H9 (cell line): ENCODE data around the gene RAI1. TPM values are rescaled to one million over a fixed set of nuclear protein-coding genes. Genes with fewer than 3 reads are reported as not detected.

Experiments
- DNase-seq: peaks from one replicate; pipeline ENCODE4 v3.0.0-alpha.2; 2017
- H2AFZ ChIP-seq: one replicate; pipeline ENCODE4 v1.6.1; 2013; ENCODE audit warnings: mild to moderate bottlenecking, low read length, control low read depth, moderate library complexity
- H2AK5ac ChIP-seq: 2 replicates; pipeline ENCODE4 v1.6.1; 2013; ENCODE audit warnings: low read length, control low read depth, mixed read lengths; ENCODE audit not compliant: insufficient read length
- H2BK120ac ChIP-seq: one replicate; pipeline ENCODE4 v1.6.1; 2013; ENCODE audit warnings: low read depth, mild to moderate bottlenecking, low read length, control low read depth, inconsistent platforms; ENCODE audit not compliant: poor library complexity, severe bottlenecking
- H2BK12ac ChIP-seq: 2 replicates; pipeline ENCODE4 v1.6.1; 2013; ENCODE audit warnings: low read length, control low read depth, mixed read lengths, low read depth; ENCODE audit not compliant: insufficient read length
- H2BK15ac ChIP-seq: 2 replicates; pipeline ENCODE4 v1.6.1; 2013; ENCODE audit warnings: low read depth, low read length, control low read depth
- H2BK20ac ChIP-seq: one replicate; pipeline ENCODE4 v1.6.1; 2013; ENCODE audit warnings: low read depth, mild to moderate bottlenecking, low read length, control low read depth, inconsistent platforms; ENCODE audit not compliant: poor library complexity, severe bottlenecking
- H2BK5ac ChIP-seq: 2 replicates; pipeline ENCODE4 v1.6.1; 2013; ENCODE audit warnings: low read length, control low read depth, mixed read lengths; ENCODE audit not compliant: insufficient read length
- H3K14ac ChIP-seq: 2 replicates; pipeline ENCODE4 v1.6.1; 2013; ENCODE audit warnings: low read length, control low read depth; ENCODE audit not compliant: insufficient read depth
- H3K18ac ChIP-seq: 2 replicates; pipeline ENCODE4 v1.6.1; 2013; ENCODE audit warnings: low read depth, mild to moderate bottlenecking, mixed read lengths, low read length, control low read depth; ENCODE audit not compliant: insufficient read length
- H3K23ac ChIP-seq: 2 replicates; pipeline ENCODE4 v1.6.1; 2013; ENCODE audit warnings: low read length, control low read depth, mixed read lengths, low read depth; ENCODE audit not compliant: insufficient read length
- H3K23me2 ChIP-seq: 2 replicates; pipeline ENCODE4 v1.6.1; 2013; ENCODE audit warnings: low read depth, mild to moderate bottlenecking, mixed read lengths, low read length, control low read depth; ENCODE audit not compliant: insufficient read length, poor library complexity, severe bottlenecking
- H3K27ac ChIP-seq: 2 replicates; pipeline ENCODE4 v1.5.1; 2013; ENCODE audit warnings: low read length, control low read depth, mixed read lengths, low read depth; ENCODE audit not compliant: insufficient read length
- H3K27me3 ChIP-seq: 2 replicates; pipeline ENCODE4 v1.6.1; 2013; ENCODE audit warnings: low read length, control low read depth, inconsistent platforms; ENCODE audit not compliant: insufficient read depth
- H3K4ac ChIP-seq: 2 replicates; pipeline ENCODE4 v1.6.1; 2013; ENCODE audit warnings: low read depth, mild to moderate bottlenecking, control low read depth, inconsistent platforms, low read length, moderate library complexity
- H3K4me1 ChIP-seq: 2 replicates; pipeline ENCODE4 v1.6.1; 2013; ENCODE audit warnings: low read length, control low read depth, inconsistent platforms; ENCODE audit not compliant: insufficient read depth
- H3K4me2 ChIP-seq: 2 replicates; pipeline ENCODE4 v1.6.1; 2013; ENCODE audit warnings: low read length, control low read depth, mixed read lengths; ENCODE audit not compliant: insufficient read length, insufficient read depth
- H3K56ac ChIP-seq: 2 replicates; pipeline ENCODE4 v1.6.1; 2013; ENCODE audit warnings: low read depth, mild to moderate bottlenecking, mixed read lengths, low read length, control low read depth; ENCODE audit not compliant: insufficient read length
- H3K79me1 ChIP-seq: 2 replicates; pipeline ENCODE4 v1.6.1; 2013; ENCODE audit warnings: low read depth, mild to moderate bottlenecking, moderate library complexity, low read length, control low read depth, inconsistent platforms; ENCODE audit not compliant: insufficient read depth, poor library complexity, severe bottlenecking
- H3K79me2 ChIP-seq: 2 replicates; pipeline ENCODE4 v1.6.1; 2013; ENCODE audit warnings: low read length, control low read depth, inconsistent platforms; ENCODE audit not compliant: insufficient read depth
- H3K9ac ChIP-seq: 2 replicates; pipeline ENCODE4 v1.6.1; 2013; ENCODE audit warnings: low read length, control low read depth, mixed read lengths; ENCODE audit not compliant: insufficient read length; ENCODE audit errors: extremely low read depth
- H3K9me3 ChIP-seq: one replicate; pipeline ENCODE4 v1.6.1; 2013; ENCODE audit warnings: low read depth, low read length, inconsistent platforms; ENCODE audit not compliant: control insufficient read depth
- H3T11ph ChIP-seq: one replicate; pipeline ENCODE4 v1.6.1; 2013; ENCODE audit warnings: mild to moderate bottlenecking, low read length, control low read depth, inconsistent platforms
- H4K20me1 ChIP-seq: one replicate; pipeline ENCODE4 v1.6.1; 2013; ENCODE audit not compliant: control insufficient read depth, insufficient read length, insufficient read depth
- H4K5ac ChIP-seq: 2 replicates; pipeline ENCODE4 v1.6.1; 2013; ENCODE audit warnings: low read depth, mild to moderate bottlenecking, mixed read lengths, low read length, control low read depth; ENCODE audit not compliant: insufficient read length
- H4K8ac ChIP-seq: replicated peaks from 2 replicates; pipeline ENCODE4 v1.6.1; 2013; ENCODE audit warnings: low read length, control low read depth, mixed read lengths, low read depth; ENCODE audit not compliant: insufficient read length
- H4K91ac ChIP-seq: 2 replicates; pipeline ENCODE4 v1.6.1; 2013; ENCODE audit warnings: low read depth, mild to moderate bottlenecking, moderate library complexity, mixed read lengths, low read length, control low read depth; ENCODE audit not compliant: insufficient read length
- H3K27ac Mint-ChIP-seq, 3 experiments: 2 replicates in 2 of 3; 3 replicates in 1 of 3; pipeline ENCODE4 v1.8.0; 2020 to 2021; ENCODE audit warnings: mixed read lengths in 3 of 3, mild to moderate bottlenecking in 1 of 3, moderate library complexity in 1 of 3
- H3K27me3 Mint-ChIP-seq: 2 replicates; pipeline ENCODE4 v1.8.0; 2021; ENCODE audit warnings: low read depth, mild to moderate bottlenecking, moderate library complexity, mixed read lengths
- H3K36me3 Mint-ChIP-seq, 3 experiments: 2 replicates in 2 of 3; 3 replicates in 1 of 3; pipeline ENCODE4 v1.8.0; 2020 to 2021; ENCODE audit warnings: low read depth in 3 of 3, mixed read lengths in 3 of 3; ENCODE audit not compliant: insufficient read depth in 1 of 3
- H3K4me1 Mint-ChIP-seq, 2 experiments: 2 replicates each; pipeline ENCODE4 v1.8.0; 2020; ENCODE audit warnings: mixed read lengths in 2 of 2
- H3K4me3 Mint-ChIP-seq, 2 experiments: 2 replicates in 1 of 2; 3 replicates in 1 of 2; pipeline ENCODE4 v1.8.0; 2020 to 2021; ENCODE audit warnings: mild to moderate bottlenecking in 2 of 2, mixed read lengths in 2 of 2, moderate library complexity in 1 of 2
- H3K9me3 Mint-ChIP-seq, 2 experiments: 2 replicates in 1 of 2; 3 replicates in 1 of 2; pipeline ENCODE4 v1.8.0; 2020; ENCODE audit warnings: mild to moderate bottlenecking in 2 of 2, mixed read lengths in 2 of 2, moderate library complexity in 1 of 2
- CTCF ChIP-seq: fragments of 200-600 bp; sonication (generic); conservative IDR thresholded peaks from 3 replicates; pipeline ENCODE4 v1.8.0; 2021; ENCODE audit warnings: antibody characterized with exemption, mild to moderate bottlenecking
- WGBS: extraction: QIAGEN DNeasy Blood & Tissue Kit; methylation state at CpG from one replicate; pipeline ENCODE4 v1.1.7; 2013; ENCODE audit warnings: missing lambda C conversion rate, low lambda C conversion rate, mixed read lengths; ENCODE audit not compliant: insufficient read length; ENCODE audit errors: extremely low coverage; 5-methylcytosine and 5-hydroxymethylcytosine counted together
- total RNA-seq: library from RNA; stranded (reverse); gene quantifications from 2 replicates; pipeline ENCODE4 v1.2.1, GENCODE V29; 2021

Gene RAI1
- total RNA-seq, 1 experiment from 2014 or later, result 1.5 TPM

GRCh38 chr17:17723354-17724261, 42.4 kb downstream of the RAI1 start:
- Histone ChIP-seq H3K79me2 (no peaks in the 10 kb centered on the region), H4K20me1 (no peaks in the 10 kb centered on the region), H3K9ac (no peak overlapping the region), H3K27me3 (peaks cover 91% of the 10 kb centered on the region), H2BK12ac (no peak overlapping the region), H4K91ac (no peak overlapping the region), H3K18ac (no peak overlapping the region), H3K56ac (no peak overlapping the region), H3K23ac (no peak overlapping the region), H3T11ph (no peak overlapping the region), H2AFZ (no peak overlapping the region), H4K8ac (no peak overlapping the region), H3K4me1 (no peaks in the 10 kb centered on the region; the same call in 1 of the 2 replicates), H2AK5ac (no peak overlapping the region), H3K4me2 (peak overlapping the region; percentile 54), H3K4ac (no peak overlapping the region), H2BK5ac (no peak overlapping the region), H3K27ac (no peak overlapping the region), H2BK15ac (no peak overlapping the region), H2BK120ac (no peak overlapping the region), H2BK20ac (no peak overlapping the region), H3K79me1 (no peaks in the 10 kb centered on the region), H4K5ac (no peak overlapping the region), H3K23me2 (peaks cover 9% of the 10 kb centered on the region), H3K14ac (no peak overlapping the region), H3K9me3 (no peaks in the 10 kb centered on the region)
- peaks cover 0 to 2% (median 0%) of the 10 kb centered on the region in 3 experiments; a peak in 2 of 7 replicates for H3K36me3 Mint-ChIP-seq
- peak; percentile 65 for DNase-seq
- H3K27me3 Mint-ChIP-seq, result peaks cover 100% of the 10 kb centered on the region
- no peaks in the 10 kb centered on the region; a peak in 1 of 5 replicates for H3K9me3 Mint-ChIP-seq
- H3K4me1 Mint-ChIP-seq, result peaks cover 28 to 45% of the 10 kb centered on the region in 2 experiments
- no peak for TF ChIP-seq CTCF
- WGBS, result no CpG with 5 or more reads among the region's 103 CpGs
- peak overlapping the region; percentile 60 to 95 for H3K4me3 Mint-ChIP-seq
- H3K27ac Mint-ChIP-seq, result no peak overlapping the region
